Measurements from ENCODE around the gene CRYBG1.
A peak's percentile ranks its signal among the peaks of the same experiment; 100 is the strongest.
"Not testable (repeated sequence)": the region's sequence is repeated elsewhere in the genome, so short reads cannot be mapped to it uniquely, and the experiment has no call there.

The CRYBG1 gene

DNA sequence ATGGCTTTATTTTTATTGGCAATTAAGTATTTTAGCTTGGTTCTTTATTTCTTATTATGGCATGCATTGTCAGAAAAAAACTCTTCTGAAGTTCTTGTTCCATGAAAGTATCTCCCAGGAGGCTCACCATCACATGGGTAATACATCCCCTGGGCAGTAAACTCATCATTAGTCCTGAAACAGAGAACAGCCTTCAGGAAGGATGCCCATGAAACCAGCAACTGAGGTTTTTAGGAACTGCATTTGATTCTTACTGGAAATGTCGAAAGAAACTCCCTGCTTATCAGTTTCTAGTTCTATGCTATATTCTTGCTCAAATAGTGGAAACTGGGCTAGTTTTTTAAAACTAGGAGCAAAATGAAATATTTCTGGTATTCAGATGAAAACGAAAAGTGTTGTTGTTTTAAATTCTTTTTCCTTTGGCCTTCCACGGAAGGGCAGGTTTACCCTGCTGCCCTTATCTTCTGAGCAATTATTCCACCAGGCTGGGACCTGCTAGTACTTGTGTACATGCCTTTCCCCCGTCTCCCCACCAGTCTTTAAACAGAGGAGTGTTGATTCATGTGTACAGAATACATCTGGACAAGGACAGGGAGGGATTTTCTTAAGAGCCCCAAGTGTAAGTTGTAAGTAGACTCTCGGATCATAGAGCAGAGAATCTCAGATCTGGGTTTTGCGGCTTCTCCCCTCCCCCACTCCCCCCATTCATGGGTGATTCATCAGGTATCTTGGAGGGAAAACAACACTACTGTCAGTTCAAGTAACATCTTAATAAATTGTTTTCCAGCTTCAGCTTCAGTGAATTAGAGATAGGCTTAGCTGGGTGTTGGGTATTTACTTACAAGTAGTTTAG lies 187.3 kb downstream of the CRYBG1 start:
- no peak for DNase-seq (ENCODE audit: low spot score in 2 of 2)
- H3K27me3 ChIP-seq (ENCODE audit: low read depth) = no peaks in the 10 kb centered on the region
- no peaks in the 10 kb centered on the region for H3K36me3 ChIP-seq (replicated peaks)
- H3K4me1 ChIP-seq = peaks cover 12% of the 10 kb centered on the region
- H3K9me3 ChIP-seq = no peaks in the 10 kb centered on the region
- no peak overlapping the region for H3K4me3 ChIP-seq
- in situ Hi-C loops (cut with MboI; ENCODE audit: low sequenced_read_pairs) = no loop called here

DNA sequence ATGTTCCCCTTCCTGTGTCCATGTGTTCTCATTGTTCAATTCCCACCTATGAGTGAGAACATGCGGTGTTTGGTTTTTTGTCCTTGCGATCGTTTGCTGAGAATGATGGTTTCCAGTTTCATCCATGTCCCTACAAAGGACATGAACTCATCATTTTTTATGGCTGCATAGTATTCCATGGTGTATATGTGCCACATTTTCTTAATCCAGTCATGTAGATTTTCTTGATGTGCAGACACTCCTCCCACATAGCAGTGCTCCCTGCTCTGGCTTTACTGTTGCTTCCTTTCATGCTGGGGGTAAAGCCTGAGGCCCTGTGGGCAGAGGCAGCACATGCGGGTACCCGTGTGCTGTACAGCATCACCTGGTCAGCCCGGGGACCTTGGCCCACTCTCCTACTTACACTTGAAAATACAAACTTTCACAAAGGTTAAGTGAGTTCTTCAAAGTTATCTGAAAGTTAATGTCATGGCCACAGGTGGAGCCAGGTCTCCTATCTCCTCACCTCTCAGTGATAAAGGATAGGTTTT lies 188.5 kb downstream of the CRYBG1 start:
- H3K36me3 ChIP-seq (replicated peaks); H3K27me3 ChIP-seq (ENCODE audit: low read depth); in situ Hi-C loops (cut with MboI; ENCODE audit: low sequenced_read_pairs); H3K4me3 ChIP-seq; H3K9me3 ChIP-seq; DNase-seq (ENCODE audit: low spot score in 2 of 2): not testable (repeated sequence)
- H3K4me1 ChIP-seq = peaks cover 12% of the 10 kb centered on the region

DNA sequence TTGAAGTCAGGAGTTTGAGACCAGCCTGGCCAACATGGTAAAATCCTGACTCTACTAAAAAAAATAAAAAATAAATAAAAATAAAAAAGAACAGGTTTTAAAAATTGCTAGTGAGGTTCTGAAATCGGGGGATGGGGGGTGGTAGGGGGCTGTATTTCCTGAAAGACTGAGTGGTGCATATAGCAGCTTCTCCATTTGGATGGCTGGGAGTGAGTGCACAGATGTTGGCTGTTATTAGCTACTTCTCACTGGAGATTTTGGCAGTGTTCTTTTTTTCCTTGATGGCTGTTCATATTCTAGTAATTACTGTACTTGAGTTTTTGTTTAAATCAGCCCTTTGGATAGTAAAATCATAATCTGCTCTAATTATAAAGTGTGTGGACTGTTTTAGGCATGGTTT lies 189.0 kb downstream of the CRYBG1 start:
- peaks cover 12% of the 10 kb centered on the region for H3K4me1 ChIP-seq
- H3K4me3 ChIP-seq = no peak overlapping the region
- H3K36me3 ChIP-seq (replicated peaks) = no peaks in the 10 kb centered on the region
- DNase-seq (ENCODE audit: low spot score in 2 of 2) = no peak
- in situ Hi-C loops (cut with MboI; ENCODE audit: low sequenced_read_pairs) = no loop called here
- no peaks in the 10 kb centered on the region for H3K9me3 ChIP-seq
- H3K27me3 ChIP-seq (ENCODE audit: low read depth) = no peaks in the 10 kb centered on the region

DNA sequence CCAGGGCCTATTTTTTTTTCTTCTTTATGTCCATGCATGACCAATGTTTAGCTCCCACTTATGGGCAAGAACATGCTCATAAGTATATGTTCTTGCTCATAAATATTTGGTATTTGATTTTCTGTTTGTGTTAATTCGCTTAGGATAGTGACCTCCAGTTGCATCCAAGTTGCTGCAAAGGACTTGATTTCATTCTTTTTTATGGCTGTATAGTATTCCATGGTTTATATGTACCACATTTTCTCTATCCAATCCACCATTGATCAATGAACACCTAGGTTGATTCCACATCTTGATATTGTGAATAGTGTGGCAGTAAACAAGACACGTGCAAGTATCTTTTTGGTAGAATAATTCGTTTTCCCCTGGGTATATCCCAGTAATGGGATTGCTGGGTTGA lies 190.6 kb downstream of the CRYBG1 start:
- DNase-seq (ENCODE audit: low spot score in 2 of 2) = no peak
- Histone ChIP-seq H3K27me3 (ENCODE audit: low read depth) (no peaks in the 10 kb centered on the region), H3K4me1 (peaks cover 14% of the 10 kb centered on the region), H3K9me3 (no peaks in the 10 kb centered on the region), H3K36me3 (replicated peaks) (no peaks in the 10 kb centered on the region), H3K4me3 (no peak overlapping the region)
- in situ Hi-C loops (cut with MboI; ENCODE audit: low sequenced_read_pairs) = loop anchor here (25.0 kb wide), 1 partner anchor 436 kb away; no protein-coding TSS in a partner anchor

DNA sequence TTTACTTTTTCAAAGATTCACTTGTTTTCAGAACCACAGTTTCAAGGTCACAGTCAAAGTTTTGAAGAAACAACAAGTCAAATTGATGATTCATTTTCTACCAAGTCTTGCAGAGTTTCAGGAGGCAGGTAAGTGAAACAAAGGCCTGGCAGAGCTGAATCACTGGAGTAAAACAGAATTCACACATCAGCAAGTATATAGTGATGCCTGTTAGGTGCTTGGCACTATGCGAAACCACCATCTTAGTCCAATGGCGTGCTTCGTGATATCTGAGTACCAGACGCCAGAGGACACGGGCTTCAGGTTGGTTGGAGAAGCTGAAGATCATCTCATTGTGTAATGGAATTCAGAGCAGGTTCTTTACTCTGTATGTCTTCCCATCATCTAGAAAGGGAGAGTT lies 192.9 kb downstream of the CRYBG1 start:
- in situ Hi-C loops (cut with MboI; ENCODE audit: low sequenced_read_pairs) = loop anchor here (25.0 kb wide), 1 partner anchor 434 kb away; no protein-coding TSS in a partner anchor

DNA sequence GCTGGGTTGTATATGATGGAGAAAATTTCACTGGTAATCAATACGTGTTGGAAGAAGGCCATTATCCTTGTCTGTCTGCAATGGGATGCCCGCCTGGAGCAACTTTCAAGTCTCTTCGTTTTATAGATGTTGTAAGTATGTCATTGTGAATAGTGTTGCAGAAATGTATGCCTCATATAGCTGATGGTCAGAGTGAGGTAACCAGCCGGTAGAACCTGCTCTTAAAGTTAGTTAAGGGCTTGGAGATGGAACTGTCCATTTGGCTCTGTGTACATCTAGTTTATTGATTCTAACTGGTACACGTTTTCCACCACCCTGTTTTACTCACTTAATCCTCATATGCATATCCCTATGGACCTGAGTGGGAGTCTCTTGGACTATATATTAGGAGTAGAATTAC lies 195.2 kb downstream of the CRYBG1 start:
- H3K9me3 ChIP-seq = no peaks in the 10 kb centered on the region
- in situ Hi-C loops (cut with MboI; ENCODE audit: low sequenced_read_pairs) = loop anchor here (25.0 kb wide), 1 partner anchor 432 kb away; no protein-coding TSS in a partner anchor
- no peaks in the 10 kb centered on the region for H3K27me3 ChIP-seq (ENCODE audit: low read depth)
- H3K4me3 ChIP-seq = no peak overlapping the region
- H3K36me3 ChIP-seq (replicated peaks) = no peaks in the 10 kb centered on the region
- peaks cover 4% of the 10 kb centered on the region; the same call in 1 of the 2 replicates for H3K4me1 ChIP-seq
- DNase-seq (ENCODE audit: low spot score in 2 of 2) = no peak

More for the DNA sequence above, 192.9 kb downstream of the CRYBG1 start:
- no peak overlapping the region for H3K4me3 ChIP-seq
- H3K4me1 ChIP-seq = peaks cover 4% of the 10 kb centered on the region; the same call in 1 of the 2 replicates
- no peaks in the 10 kb centered on the region for H3K27me3 ChIP-seq (ENCODE audit: low read depth)
- no peaks in the 10 kb centered on the region for H3K9me3 ChIP-seq
- no peak for DNase-seq (ENCODE audit: low spot score in 2 of 2)
- H3K36me3 ChIP-seq (replicated peaks) = no peaks in the 10 kb centered on the region

DNA sequence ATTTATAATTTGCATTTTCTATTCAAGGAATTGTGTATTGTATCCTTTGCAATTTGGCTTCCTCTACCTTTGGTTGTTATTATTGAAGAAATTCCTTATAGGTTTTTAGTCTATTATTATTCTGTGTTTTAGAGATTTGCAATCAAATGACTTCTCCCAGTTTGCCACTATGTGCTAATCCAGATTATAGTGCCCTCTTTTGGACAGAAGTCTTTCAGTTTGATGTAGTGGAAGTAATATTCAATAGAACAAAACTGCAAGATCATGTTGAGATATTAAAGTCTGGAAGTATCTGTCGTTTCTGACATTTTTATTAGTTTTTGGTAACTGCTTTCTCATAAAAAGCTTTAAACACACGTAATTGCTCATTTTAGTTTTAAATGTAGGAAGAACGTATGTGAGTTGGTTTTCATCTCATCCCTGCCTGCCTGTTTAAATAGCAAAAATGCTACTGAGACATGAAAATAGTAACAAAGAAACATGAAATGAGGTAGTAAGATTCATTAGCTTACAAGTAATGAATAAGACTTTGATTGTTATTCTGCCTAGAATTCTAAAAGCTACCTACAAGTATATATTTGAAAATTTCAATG lies 195.9 kb downstream of the CRYBG1 start:
- peak in 1 of 2 experiments; percentile 52 for DNase-seq (ENCODE audit: low spot score in 2 of 2)
- in situ Hi-C loops (cut with MboI; ENCODE audit: low sequenced_read_pairs) = loop anchor here (25.0 kb wide), 1 partner anchor 431 kb away; no protein-coding TSS in a partner anchor

DNA sequence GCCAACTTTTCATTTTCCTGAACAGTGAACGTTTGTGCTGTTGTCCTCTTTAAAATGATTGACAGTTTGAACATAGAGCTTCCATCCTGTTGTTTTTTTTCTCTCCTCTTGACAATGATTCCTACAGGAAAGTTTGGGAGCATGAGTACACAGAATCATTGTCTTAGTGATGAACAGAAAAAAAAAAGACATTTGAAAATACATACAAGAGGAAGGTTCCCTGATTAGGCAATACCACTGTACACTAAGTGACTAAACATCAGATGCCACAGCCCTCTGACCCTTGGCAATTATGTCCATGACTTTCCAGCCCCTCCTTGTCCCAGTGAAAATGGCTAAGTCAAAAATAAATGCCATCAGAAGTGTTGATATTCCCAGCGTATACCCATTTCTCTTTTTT lies 197.3 kb downstream of the CRYBG1 start:
- DNase-seq (ENCODE audit: low spot score in 2 of 2) = no peak
- in situ Hi-C loops (cut with MboI; ENCODE audit: low sequenced_read_pairs) = loop anchor here (25.0 kb wide), 1 partner anchor 429 kb away; no protein-coding TSS in a partner anchor
- H3K9me3 ChIP-seq = no peaks in the 10 kb centered on the region

More for the DNA sequence above, 195.9 kb downstream of the CRYBG1 start:
- Histone ChIP-seq H3K4me3 (no peak overlapping the region), H3K9me3 (no peaks in the 10 kb centered on the region), H3K27me3 (ENCODE audit: low read depth) (no peaks in the 10 kb centered on the region), H3K36me3 (replicated peaks) (no peaks in the 10 kb centered on the region), H3K4me1 (peaks cover 4% of the 10 kb centered on the region; the same call in 1 of the 2 replicates)

DNA sequence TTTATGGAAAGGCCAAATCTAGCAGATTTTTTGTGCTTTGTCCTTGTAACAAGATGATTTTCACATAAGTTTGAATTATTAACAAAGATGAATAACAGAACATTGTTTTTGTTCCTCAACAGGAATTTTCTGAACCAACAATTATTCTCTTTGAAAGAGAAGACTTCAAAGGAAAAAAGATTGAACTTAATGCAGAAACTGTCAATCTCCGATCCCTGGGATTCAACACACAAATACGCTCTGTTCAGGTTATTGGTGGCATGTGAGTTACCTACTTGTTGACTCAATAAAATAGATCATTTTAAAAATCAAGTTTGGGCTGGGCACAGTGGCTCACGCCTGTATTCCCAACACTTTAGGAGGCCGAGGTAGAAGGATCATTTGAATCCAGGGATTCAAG lies 197.8 kb downstream of the CRYBG1 start:
- peaks cover 4% of the 10 kb centered on the region; the same call in 1 of the 2 replicates for H3K4me1 ChIP-seq
- DNase-seq (ENCODE audit: low spot score in 2 of 2) = no peak
- H3K4me3 ChIP-seq = no peak overlapping the region
- H3K9me3 ChIP-seq = no peaks in the 10 kb centered on the region
- no peaks in the 10 kb centered on the region for H3K27me3 ChIP-seq (ENCODE audit: low read depth)
- no peaks in the 10 kb centered on the region for H3K36me3 ChIP-seq (replicated peaks)
- in situ Hi-C loops (cut with MboI; ENCODE audit: low sequenced_read_pairs) = loop anchor here (25.0 kb wide), 1 partner anchor 429 kb away; no protein-coding TSS in a partner anchor

More for the DNA sequence above, 197.3 kb downstream of the CRYBG1 start:
- Histone ChIP-seq H3K36me3 (replicated peaks) (no peaks in the 10 kb centered on the region), H3K4me1 (peaks cover 4% of the 10 kb centered on the region; the same call in 1 of the 2 replicates), H3K27me3 (ENCODE audit: low read depth) (no peaks in the 10 kb centered on the region), H3K4me3 (no peak overlapping the region)

DNA sequence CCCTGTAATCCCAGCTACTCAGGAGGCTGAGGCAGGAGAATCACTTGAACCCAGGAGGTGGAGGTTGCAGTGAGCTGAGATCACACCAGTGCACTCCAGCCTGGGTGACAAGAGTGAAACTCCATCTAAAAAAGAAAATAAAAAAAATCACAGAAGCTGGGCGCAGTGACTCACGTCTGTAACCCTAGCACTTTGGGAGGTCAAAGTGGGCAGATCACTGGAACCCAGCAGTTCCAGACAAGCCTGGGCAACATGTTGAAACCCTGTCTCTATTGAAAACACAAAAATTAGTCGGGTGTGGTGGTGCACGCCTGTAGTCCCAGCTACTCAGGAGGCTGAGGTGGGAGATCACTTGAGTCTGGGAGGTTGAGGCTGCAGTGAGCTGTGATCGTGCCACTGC lies 199.1 kb downstream of the CRYBG1 start:
- not testable (repeated sequence) for DNase-seq (ENCODE audit: low spot score in 2 of 2); H3K4me1 ChIP-seq; H3K4me3 ChIP-seq; H3K27me3 ChIP-seq (ENCODE audit: low read depth); H3K36me3 ChIP-seq (replicated peaks); H3K9me3 ChIP-seq
- in situ Hi-C loops (cut with MboI; ENCODE audit: low sequenced_read_pairs) = loop anchor here (10.0 to 25.0 kb wide), 2 partner anchors 225 to 428 kb away; no protein-coding TSS in a partner anchor

DNA sequence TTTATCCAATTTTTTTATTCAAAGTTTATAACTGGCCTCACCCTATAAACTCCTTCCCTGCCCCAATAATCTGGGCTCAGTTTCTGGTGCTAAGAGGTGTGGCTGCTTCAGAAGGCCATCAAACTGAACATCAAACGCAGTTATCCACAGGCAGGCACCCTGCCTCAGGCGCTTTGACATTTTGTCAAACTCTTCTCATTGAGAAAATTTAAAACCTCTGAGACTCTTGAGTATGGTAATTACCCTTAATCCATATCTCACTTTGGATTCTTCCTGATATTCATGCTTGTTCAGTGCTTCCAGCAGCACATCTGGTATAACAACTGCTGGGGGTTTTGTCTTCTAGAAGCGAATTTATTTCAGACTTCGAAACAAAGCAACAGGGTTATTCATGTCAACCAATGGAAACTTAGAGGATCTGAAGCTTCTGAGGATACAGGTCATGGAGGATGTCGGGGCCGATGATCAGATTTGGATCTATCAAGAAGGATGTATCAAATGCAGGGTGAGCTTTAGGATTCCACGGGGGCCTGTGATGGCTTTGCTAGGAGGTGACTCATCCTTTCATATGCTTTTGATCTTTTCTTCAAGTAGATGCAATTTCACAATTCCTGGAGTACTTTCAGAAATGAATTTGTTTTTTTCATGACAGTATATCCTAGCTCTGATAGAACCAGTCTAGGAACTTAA lies 200.6 kb downstream of the CRYBG1 start:
- no peak overlapping the region for H3K4me3 ChIP-seq
- no peaks in the 10 kb centered on the region for H3K9me3 ChIP-seq
- in situ Hi-C loops (cut with MboI; ENCODE audit: low sequenced_read_pairs) = loop anchor here (10.0 to 25.0 kb wide), 2 partner anchors 226 to 426 kb away; no protein-coding TSS in a partner anchor
- no peaks in the 10 kb centered on the region for H3K27me3 ChIP-seq (ENCODE audit: low read depth)
- no peak for DNase-seq (ENCODE audit: low spot score in 2 of 2)
- H3K36me3 ChIP-seq (replicated peaks) = no peaks in the 10 kb centered on the region
- peaks cover 2% of the 10 kb centered on the region; the same call in 1 of the 2 replicates for H3K4me1 ChIP-seq

DNA sequence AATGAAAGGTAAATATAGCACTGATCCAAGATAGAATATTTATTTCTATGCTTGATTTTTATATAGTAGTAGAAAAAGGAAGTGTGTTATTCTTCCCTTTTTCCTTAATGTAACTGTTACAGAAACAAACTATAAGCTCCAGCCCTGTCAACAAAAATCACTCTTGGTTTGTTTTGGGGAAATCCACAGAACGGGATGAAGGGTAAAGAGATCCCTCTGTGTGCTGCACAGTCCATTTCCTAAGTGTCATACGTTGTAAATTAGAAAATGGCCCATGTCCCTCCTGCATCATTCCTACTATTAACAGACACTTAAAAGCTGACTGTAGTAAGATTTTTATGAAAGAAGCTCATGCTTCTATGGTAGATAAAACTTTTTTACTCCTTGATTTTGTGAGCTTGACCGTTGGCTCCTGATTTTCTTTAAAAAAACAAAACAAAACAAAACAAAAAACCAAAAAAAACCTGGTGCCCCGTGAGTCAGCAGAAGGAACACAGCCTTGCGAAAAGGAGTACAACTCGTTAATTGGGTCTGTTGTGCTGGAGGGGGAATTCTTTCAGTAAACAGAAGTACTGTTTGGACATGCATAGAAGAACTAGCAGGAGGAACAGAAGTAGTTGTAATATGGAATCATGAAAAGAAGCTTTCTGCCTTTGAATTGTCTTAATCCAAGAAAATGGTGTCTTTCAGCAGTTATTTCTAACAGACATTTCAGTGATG lies 201.3 kb downstream of the CRYBG1 start:
- Histone ChIP-seq H3K4me3 (no peak overlapping the region), H3K27me3 (ENCODE audit: low read depth) (no peaks in the 10 kb centered on the region), H3K4me1 (no peaks in the 10 kb centered on the region), H3K36me3 (replicated peaks) (no peaks in the 10 kb centered on the region), H3K9me3 (no peaks in the 10 kb centered on the region)
- DNase-seq (ENCODE audit: low spot score in 2 of 2) = no peak
- in situ Hi-C loops (cut with MboI; ENCODE audit: low sequenced_read_pairs) = loop anchor here (10.0 to 25.0 kb wide), 2 partner anchors 227 to 425 kb away; no protein-coding TSS in a partner anchor

All from HAP-1 (cell line).